GM19099 (cell line): ENCODE results near the gene THSD7A.

Experiments
- POLR2A ChIP-seq: IDR thresholded peaks from 3 replicates; pipeline ENCODE4 v1.6.1; 2011; ENCODE audit warnings: low read depth; ENCODE audit not compliant: insufficient read length; ENCODE audit errors: extremely low read depth

The THSD7A gene

GRCh38 chr7:11650030-11650429, 182.0 kb downstream of the THSD7A start:
- TF ChIP-seq POLR2A = no peak

GRCh38 chr7:11648980-11649379, 183.0 kb downstream of the THSD7A start:
- no peak for TF ChIP-seq POLR2A

- TF ChIP-seq POLR2A = no peak
These were observed 183.9 kb downstream of the THSD7A start for GRCh38 chr7:11648101-11648500.

- TF ChIP-seq POLR2A = no peak
These were observed 189.2 kb downstream of the THSD7A start for GRCh38 chr7:11642841-11643240.

GRCh38 chr7:11642276-11642675, 189.7 kb downstream of the THSD7A start:
- no peak for TF ChIP-seq POLR2A

GRCh38 chr7:11638011-11638774, 193.8 kb downstream of the THSD7A start:
- no peak for TF ChIP-seq POLR2A

- TF ChIP-seq POLR2A = no peak
These were observed 195.7 kb downstream of the THSD7A start for GRCh38 chr7:11636274-11636673.

GRCh38 chr7:11633310-11633709, 198.7 kb downstream of the THSD7A start:
- no peak for TF ChIP-seq POLR2A

- no peak for TF ChIP-seq POLR2A
These were observed 201.6 kb downstream of the THSD7A start for GRCh38 chr7:11630355-11630754.

GRCh38 chr7:11625669-11626068, 206.3 kb downstream of the THSD7A start:
- no peak for TF ChIP-seq POLR2A

GRCh38 chr7:11623093-11623678, 208.8 kb downstream of the THSD7A start:
- TF ChIP-seq POLR2A = no peak

GRCh38 chr7:11620406-11621253, 211.4 kb downstream of the THSD7A start:
- no peak for TF ChIP-seq POLR2A

- TF ChIP-seq POLR2A = no peak
These were observed 215.5 kb downstream of the THSD7A start for GRCh38 chr7:11616466-11616865.

GRCh38 chr7:11615174-11615573, 216.8 kb downstream of the THSD7A start:
- TF ChIP-seq POLR2A = no peak

- no peak for TF ChIP-seq POLR2A
These were observed 218.6 kb downstream of the THSD7A start for GRCh38 chr7:11613292-11613930.
